ENCODE data around the gene NUDT4B.
"Not testable (repeated sequence)": the region's sequence is repeated elsewhere in the genome, so short reads cannot be mapped to it uniquely, and the experiment has no call there.

DNA sequence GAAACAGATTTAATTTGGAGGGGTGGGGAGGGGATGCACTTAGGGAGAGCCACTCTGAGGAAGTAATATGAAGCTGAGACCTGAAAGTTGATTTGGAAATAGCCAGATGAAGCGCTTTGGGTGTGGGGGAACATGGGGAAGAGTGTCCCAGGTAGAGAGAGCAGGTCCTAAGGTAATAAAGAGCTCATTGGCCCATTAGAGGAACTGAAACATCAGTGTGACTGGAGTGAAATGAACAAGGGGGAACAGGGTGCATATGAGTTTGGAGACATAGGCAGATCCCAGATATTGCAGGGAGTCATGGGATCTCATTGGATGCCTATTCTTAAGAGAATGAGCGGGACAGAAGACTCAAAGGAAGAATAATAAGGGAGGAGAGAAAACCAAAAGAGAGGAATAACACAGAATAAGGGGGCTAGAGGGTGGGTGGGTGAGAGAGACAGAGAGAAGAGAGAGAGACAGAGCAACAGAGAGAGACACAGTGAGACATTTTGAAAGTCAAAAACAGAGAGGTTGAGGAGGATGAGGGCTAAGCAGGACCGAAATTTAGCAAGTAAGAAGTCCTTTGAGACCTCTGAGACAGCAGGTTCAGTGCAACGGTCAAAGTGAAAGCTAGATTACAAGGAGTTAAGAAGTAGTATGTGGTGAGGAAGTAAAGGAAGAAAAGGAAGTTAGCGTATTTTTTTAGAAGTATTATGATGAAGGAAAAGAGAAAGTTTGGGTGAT is 14.8 kb upstream of the NUDT4B start:
- TF ChIP-seq, protein P1, sequence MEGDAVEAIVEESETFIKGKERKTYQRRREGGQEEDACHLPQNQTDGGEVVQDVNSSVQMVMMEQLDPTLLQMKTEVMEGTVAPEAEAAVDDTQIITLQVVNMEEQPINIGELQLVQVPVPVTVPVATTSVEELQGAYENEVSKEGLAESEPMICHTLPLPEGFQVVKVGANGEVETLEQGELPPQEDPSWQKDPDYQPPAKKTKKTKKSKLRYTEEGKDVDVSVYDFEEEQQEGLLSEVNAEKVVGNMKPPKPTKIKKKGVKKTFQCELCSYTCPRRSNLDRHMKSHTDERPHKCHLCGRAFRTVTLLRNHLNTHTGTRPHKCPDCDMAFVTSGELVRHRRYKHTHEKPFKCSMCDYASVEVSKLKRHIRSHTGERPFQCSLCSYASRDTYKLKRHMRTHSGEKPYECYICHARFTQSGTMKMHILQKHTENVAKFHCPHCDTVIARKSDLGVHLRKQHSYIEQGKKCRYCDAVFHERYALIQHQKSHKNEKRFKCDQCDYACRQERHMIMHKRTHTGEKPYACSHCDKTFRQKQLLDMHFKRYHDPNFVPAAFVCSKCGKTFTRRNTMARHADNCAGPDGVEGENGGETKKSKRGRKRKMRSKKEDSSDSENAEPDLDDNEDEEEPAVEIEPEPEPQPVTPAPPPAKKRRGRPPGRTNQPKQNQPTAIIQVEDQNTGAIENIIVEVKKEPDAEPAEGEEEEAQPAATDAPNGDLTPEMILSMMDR (IDR thresholded peaks at IDR 0.05): not testable (repeated sequence)
- TF ChIP-seq POLR2AphosphoS5 (IDR thresholded peaks at IDR 0.05): not testable (repeated sequence)
